Measurements from ENCODE around the gene RSF1. TPM values are rescaled to one million over a fixed set of nuclear protein-coding genes. Genes with fewer than 3 reads are reported as not detected.

Gene RSF1
- total RNA-seq, 2 donors from 2014 or later, result 46.2 to 68.7 TPM

- Mint-ChIP-seq H3K36me3 (ENCODE audit: low read depth) (peaks cover 38% of the 10 kb centered on the region), H3K4me3 (no peak overlapping the region), H3K27me3 (no peaks in the 10 kb centered on the region), H3K9me3 (no peaks in the 10 kb centered on the region), H3K27ac (peak overlapping the region; percentile 57), H3K4me1 (peaks cover 31% of the 10 kb centered on the region)
- ATAC-seq (replicated peaks), result peak; percentile 23
These were observed 31.3 kb downstream of the RSF1 start for GRCh38 chr11:77789061-77789730.

GRCh38 chr11:77784572-77784971 lies 36.0 kb downstream of the RSF1 start:
- H3K4me1 Mint-ChIP-seq, result peaks cover 20% of the 10 kb centered on the region
- ATAC-seq (replicated peaks), result no peak
- no peak overlapping the region for H3K4me3 Mint-ChIP-seq
- no peaks in the 10 kb centered on the region for H3K9me3 Mint-ChIP-seq
- H3K27me3 Mint-ChIP-seq, result no peaks in the 10 kb centered on the region
- no peak overlapping the region for H3K27ac Mint-ChIP-seq
- peaks cover 16% of the 10 kb centered on the region for H3K36me3 Mint-ChIP-seq (ENCODE audit: low read depth)

GRCh38 chr11:77783025-77783424 lies 37.5 kb downstream of the RSF1 start:
- H3K4me1 Mint-ChIP-seq, result peaks cover 13% of the 10 kb centered on the region
- no peaks in the 10 kb centered on the region for H3K9me3 Mint-ChIP-seq
- ATAC-seq (replicated peaks), result no peak
- no peak overlapping the region for H3K4me3 Mint-ChIP-seq
- peaks cover 16% of the 10 kb centered on the region for H3K36me3 Mint-ChIP-seq (ENCODE audit: low read depth)
- H3K27ac Mint-ChIP-seq, result no peak overlapping the region
- H3K27me3 Mint-ChIP-seq, result no peaks in the 10 kb centered on the region

GRCh38 chr11:77779935-77780334 lies 40.6 kb downstream of the RSF1 start:
- no peak for ATAC-seq (replicated peaks)
- no peaks in the 10 kb centered on the region for H3K27me3 Mint-ChIP-seq
- no peak overlapping the region for H3K27ac Mint-ChIP-seq
- H3K4me1 Mint-ChIP-seq, result peaks cover 18% of the 10 kb centered on the region
- no peaks in the 10 kb centered on the region for H3K9me3 Mint-ChIP-seq
- H3K4me3 Mint-ChIP-seq, result no peak overlapping the region
- peaks cover 10% of the 10 kb centered on the region for H3K36me3 Mint-ChIP-seq (ENCODE audit: low read depth)

- Mint-ChIP-seq H3K36me3 (ENCODE audit: low read depth) (peaks cover 15% of the 10 kb centered on the region), H3K27ac (peak overlapping the region; percentile 28), H3K4me1 (peaks cover 23% of the 10 kb centered on the region), H3K27me3 (no peaks in the 10 kb centered on the region), H3K9me3 (no peaks in the 10 kb centered on the region), H3K4me3 (no peak overlapping the region)
- no peak for ATAC-seq (replicated peaks)
These were observed 42.0 kb downstream of the RSF1 start for GRCh38 chr11:77778549-77778948.

GRCh38 chr11:77778118-77778517 lies 42.4 kb downstream of the RSF1 start:
- H3K9me3 Mint-ChIP-seq, result no peaks in the 10 kb centered on the region

GRCh38 chr11:77776455-77776854 lies 44.1 kb downstream of the RSF1 start:
- peak; percentile 14 for ATAC-seq (replicated peaks)
- Mint-ChIP-seq H3K9me3 (no peaks in the 10 kb centered on the region), H3K36me3 (ENCODE audit: low read depth) (peaks cover 8% of the 10 kb centered on the region), H3K4me3 (no peak overlapping the region), H3K27me3 (no peaks in the 10 kb centered on the region), H3K27ac (no peak overlapping the region), H3K4me1 (peaks cover 27% of the 10 kb centered on the region)

More at GRCh38 chr11:77778118-77778517, 42.4 kb downstream of the RSF1 start:
- Mint-ChIP-seq H3K36me3 (ENCODE audit: low read depth) (peaks cover 15% of the 10 kb centered on the region), H3K27me3 (no peaks in the 10 kb centered on the region), H3K27ac (peak overlapping the region; percentile 28), H3K4me1 (peaks cover 23% of the 10 kb centered on the region), H3K4me3 (no peak overlapping the region)
- ATAC-seq (replicated peaks), result no peak

- H3K27me3 Mint-ChIP-seq, result no peaks in the 10 kb centered on the region
- H3K4me3 Mint-ChIP-seq, result no peak overlapping the region
- no peaks in the 10 kb centered on the region for H3K9me3 Mint-ChIP-seq
- H3K27ac Mint-ChIP-seq, result no peak overlapping the region
- peaks cover 5% of the 10 kb centered on the region for H3K36me3 Mint-ChIP-seq (ENCODE audit: low read depth)
- H3K4me1 Mint-ChIP-seq, result peaks cover 32% of the 10 kb centered on the region
- no peak for ATAC-seq (replicated peaks)
These were observed 44.6 kb downstream of the RSF1 start for GRCh38 chr11:77775936-77776335.

GRCh38 chr11:77771135-77771534 lies 49.4 kb downstream of the RSF1 start:
- H3K27me3 Mint-ChIP-seq, result no peaks in the 10 kb centered on the region
- peaks cover 26% of the 10 kb centered on the region for H3K4me1 Mint-ChIP-seq
- no peaks in the 10 kb centered on the region for H3K9me3 Mint-ChIP-seq
- H3K27ac Mint-ChIP-seq, result peak overlapping the region; percentile 22
- H3K4me3 Mint-ChIP-seq, result peak overlapping the region; percentile 20
- no peak for ATAC-seq (replicated peaks)
- H3K36me3 Mint-ChIP-seq (ENCODE audit: low read depth), result peaks cover 5% of the 10 kb centered on the region

- Mint-ChIP-seq H3K9me3 (no peaks in the 10 kb centered on the region), H3K27me3 (no peaks in the 10 kb centered on the region), H3K4me1 (peaks cover 27% of the 10 kb centered on the region), H3K4me3 (peak overlapping the region; percentile 20), H3K27ac (peak overlapping the region; percentile 22), H3K36me3 (ENCODE audit: low read depth) (peaks cover 6% of the 10 kb centered on the region)
- no peak for ATAC-seq (replicated peaks)
These were observed 49.9 kb downstream of the RSF1 start for GRCh38 chr11:77770629-77771028.

- H3K4me1 Mint-ChIP-seq, result peaks cover 11% of the 10 kb centered on the region
- no peak overlapping the region for H3K27ac Mint-ChIP-seq
- H3K36me3 Mint-ChIP-seq (ENCODE audit: low read depth), result peaks cover 66% of the 10 kb centered on the region
- ATAC-seq (replicated peaks), result peak; percentile 32
- H3K4me3 Mint-ChIP-seq, result no peak overlapping the region
- H3K27me3 Mint-ChIP-seq, result no peaks in the 10 kb centered on the region
- no peaks in the 10 kb centered on the region for H3K9me3 Mint-ChIP-seq
These were observed 58.1 kb downstream of the RSF1 start for GRCh38 chr11:77762426-77762825.

GRCh38 chr11:77761491-77761890 lies 59.0 kb downstream of the RSF1 start:
- ATAC-seq (replicated peaks), result no peak
- H3K27me3 Mint-ChIP-seq, result no peaks in the 10 kb centered on the region
- no peaks in the 10 kb centered on the region for H3K9me3 Mint-ChIP-seq
- peaks cover 16% of the 10 kb centered on the region for H3K4me1 Mint-ChIP-seq
- H3K36me3 Mint-ChIP-seq (ENCODE audit: low read depth), result peaks cover 75% of the 10 kb centered on the region
- H3K27ac Mint-ChIP-seq, result no peak overlapping the region
- no peak overlapping the region for H3K4me3 Mint-ChIP-seq

GRCh38 chr11:77758331-77758730 lies 62.2 kb downstream of the RSF1 start:
- Mint-ChIP-seq H3K9me3 (no peaks in the 10 kb centered on the region), H3K4me1 (peaks cover 17% of the 10 kb centered on the region), H3K36me3 (ENCODE audit: low read depth) (peaks cover 75% of the 10 kb centered on the region), H3K27ac (no peak overlapping the region), H3K4me3 (no peak overlapping the region), H3K27me3 (no peaks in the 10 kb centered on the region)
- ATAC-seq (replicated peaks), result no peak

GRCh38 chr11:77753230-77753629 lies 67.3 kb downstream of the RSF1 start:
- H3K4me1 Mint-ChIP-seq, result peaks cover 13% of the 10 kb centered on the region
- no peak overlapping the region for H3K27ac Mint-ChIP-seq
- no peaks in the 10 kb centered on the region for H3K9me3 Mint-ChIP-seq
- H3K4me3 Mint-ChIP-seq, result no peak overlapping the region
- no peaks in the 10 kb centered on the region for H3K27me3 Mint-ChIP-seq
- H3K36me3 Mint-ChIP-seq (ENCODE audit: low read depth), result peaks cover 39% of the 10 kb centered on the region
- no peak for ATAC-seq (replicated peaks)

- Mint-ChIP-seq H3K9me3 (no peaks in the 10 kb centered on the region), H3K4me3 (no peak overlapping the region), H3K4me1 (peaks cover 16% of the 10 kb centered on the region), H3K27me3 (no peaks in the 10 kb centered on the region), H3K36me3 (ENCODE audit: low read depth) (peaks cover 38% of the 10 kb centered on the region), H3K27ac (no peak overlapping the region)
- ATAC-seq (replicated peaks), result no peak
These were observed 68.0 kb downstream of the RSF1 start for GRCh38 chr11:77752516-77752915.

Measured in activated T-helper 17 cell treated with anti-CD3 and anti-CD28 coated beads, Interleukin-2, amount 50 U/mL, for 72 hours (primary cell).